NOMO-1 (cell line): ENCODE data around the gene ZNF230.

Experiments
- DNase-seq, 2 experiments: peaks; one replicate each; lab custom pipeline; 2025; ENCODE audit not compliant: unreplicated experiment in 2 of 2; lab: John Stamatoyannopoulos, UW

Gene ZNF230

GRCh38 chr19:44002566-44003460 is at the start of gene ZNF230:
Gene ZNF230 (plus strand): TSS chr19:44002957. CDS start chr19:44007079, 4,122 bp downstream.
- DNase-seq = peak; percentile 95 to 98

DNA sequence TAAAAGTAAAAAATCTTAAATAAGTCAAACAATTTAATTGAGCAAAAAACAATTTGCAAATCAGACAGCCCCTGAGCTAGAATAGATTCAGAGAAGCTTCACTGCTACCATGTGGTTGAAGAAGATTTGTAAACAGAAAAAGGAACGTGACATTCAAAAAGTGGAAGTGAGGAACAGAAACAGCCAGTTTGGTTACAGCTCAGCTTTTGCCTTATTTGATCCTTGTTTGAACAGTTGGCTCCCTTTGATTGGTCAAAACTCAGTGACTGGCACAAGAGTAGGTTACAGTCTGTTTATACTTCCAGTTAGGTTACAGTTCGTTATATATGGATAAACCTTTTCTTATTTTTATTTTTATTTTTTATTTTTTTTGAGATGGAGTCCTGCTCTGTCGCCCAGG is 45.9 kb upstream of the ZNF230 start:
- DNase-seq = peak in 1 of 2 experiments; percentile 5

DNA sequence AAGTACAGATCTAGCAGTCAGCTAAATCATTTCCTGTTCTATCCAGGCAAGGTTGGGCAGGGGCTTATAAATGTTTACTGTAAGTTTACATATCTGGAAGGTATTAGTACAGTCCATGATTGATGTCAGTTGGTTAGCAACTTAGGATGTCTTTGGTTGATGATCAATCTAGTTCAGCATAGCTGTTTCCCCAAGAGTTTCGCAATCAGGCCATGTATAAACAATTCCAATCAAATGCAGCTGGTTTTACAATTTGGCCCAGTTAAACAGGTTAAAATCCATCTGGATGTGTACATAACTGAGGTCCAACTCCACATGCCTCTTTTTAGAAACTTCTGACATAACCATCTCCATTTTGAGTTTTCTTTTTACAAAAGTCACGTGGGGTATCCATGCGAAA is 44.9 kb upstream of the ZNF230 start:
- no peak for DNase-seq

DNA sequence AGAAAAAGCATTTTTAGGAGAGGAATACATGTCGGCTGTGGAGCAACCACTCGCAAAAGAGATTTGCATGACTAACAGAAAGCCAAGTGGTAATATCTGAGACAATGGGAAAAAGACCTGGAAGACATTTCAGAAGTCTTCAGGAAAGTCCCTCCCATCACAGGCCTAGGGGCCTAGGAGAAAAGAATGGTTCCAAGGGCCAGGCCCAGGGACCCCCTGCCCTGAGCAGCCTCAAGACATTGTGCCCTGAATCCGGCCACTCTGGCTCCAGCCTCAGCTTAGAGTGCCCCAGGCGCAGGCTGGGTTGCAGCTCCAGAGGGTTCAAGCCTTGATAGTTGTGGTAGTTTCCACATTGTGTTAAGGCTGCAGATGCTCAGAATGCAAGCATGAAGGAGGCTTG is 42.3 kb upstream of the ZNF230 start:
- no peak for DNase-seq

DNA sequence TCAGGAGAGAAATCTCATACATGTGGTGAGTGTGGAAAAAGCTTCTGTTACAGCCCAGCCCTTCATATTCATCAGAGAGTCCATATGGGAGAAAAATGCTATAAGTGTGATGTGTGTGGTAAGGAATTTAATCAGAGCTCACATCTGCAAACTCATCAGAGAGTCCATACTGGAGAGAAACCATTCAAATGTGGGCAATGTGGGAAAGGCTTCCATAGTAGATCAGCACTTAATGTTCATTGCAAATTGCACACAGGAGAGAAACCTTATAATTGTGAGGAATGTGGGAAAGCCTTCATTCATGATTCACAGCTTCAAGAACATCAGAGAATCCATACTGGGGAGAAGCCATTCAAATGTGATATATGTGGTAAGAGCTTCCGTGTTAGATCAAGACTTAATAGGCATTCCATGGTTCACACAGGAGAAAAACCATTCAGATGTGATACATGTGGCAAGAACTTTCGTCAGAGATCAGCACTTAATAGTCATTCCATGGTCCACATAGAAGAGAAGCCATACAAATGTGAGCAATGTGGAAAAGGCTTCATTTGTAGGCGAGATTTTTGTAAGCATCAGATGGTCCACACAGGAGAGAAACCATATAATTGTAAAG is 36.6 kb upstream of the ZNF230 start:
- no peak for DNase-seq

GRCh38 chr19:43976732-43977131 is 26.0 kb upstream of the ZNF230 start:
- no peak for DNase-seq

DNA sequence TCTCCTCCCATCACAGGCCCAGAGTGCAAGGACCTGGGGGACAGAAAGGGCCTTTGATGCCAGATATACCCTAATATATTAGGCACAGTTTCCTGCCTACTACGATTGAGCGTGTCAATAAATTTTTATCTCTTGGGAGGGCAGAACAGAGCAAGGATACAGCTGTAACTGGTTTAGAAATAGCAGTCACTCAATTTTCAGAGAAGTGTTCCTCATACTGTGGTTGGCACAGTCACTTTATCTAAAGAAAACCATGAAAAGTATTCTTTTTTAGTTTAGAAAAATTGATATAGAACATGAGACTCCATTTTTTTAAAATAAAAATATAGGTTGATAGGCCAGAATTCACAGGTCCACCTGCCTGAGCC is 19.2 kb upstream of the ZNF230 start:
- no peak for DNase-seq

DNA sequence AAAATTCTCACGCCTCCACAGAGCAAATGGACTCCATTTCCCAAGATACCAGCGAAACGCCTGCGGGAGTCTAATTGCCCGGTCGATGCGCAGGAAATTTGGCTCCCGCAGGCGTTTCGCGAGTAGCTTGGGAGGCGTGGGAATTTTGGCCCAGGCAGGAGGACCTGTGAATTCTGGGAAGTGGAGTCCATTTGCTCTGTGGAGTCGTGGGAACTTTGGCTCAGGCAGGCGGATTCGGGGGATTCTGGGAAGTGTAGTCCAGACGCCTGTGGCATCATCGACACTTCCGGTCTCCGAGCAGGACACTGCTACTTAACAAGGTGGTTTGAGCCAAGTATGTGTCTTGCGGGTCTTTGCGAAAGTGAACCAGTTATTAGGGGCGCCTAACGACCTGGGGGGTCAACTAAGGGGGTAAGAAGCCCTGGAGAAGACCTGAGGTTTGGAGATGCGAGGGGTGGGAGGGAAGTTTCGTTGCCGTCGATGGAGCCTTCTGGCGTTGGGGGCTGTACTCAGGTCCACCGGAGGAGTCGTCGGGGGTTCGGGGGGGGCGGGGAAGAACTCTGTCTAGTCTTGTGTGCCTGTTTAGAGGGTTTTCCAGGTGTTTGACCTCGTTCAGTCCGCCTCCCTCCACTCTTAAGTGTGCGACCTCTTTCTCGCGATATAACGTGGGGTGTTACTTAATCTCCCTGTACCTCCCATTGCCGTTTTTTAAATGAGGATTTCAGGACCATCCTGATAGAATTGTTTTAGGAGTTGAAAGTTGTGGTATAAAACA is 18.7 kb upstream of the ZNF230 start, which contains the start of gene ZNF155:
Gene ZNF155 (plus strand): TSS at position 277 of the 775 bp plus-strand sequence. CDS start 4,356 bp downstream, outside the sequence.
- peak; percentile 71 to 76 for DNase-seq

GRCh38 chr19:43984687-43985000 is 18.1 kb upstream of the ZNF230 start:
- no peak for DNase-seq

- no peak for DNase-seq
These were observed 5.0 kb upstream of the ZNF230 start for GRCh38 chr19:43997631-43998290.

- no peak for DNase-seq
These were observed 568 bp upstream of the ZNF230 start for GRCh38 chr19:44002212-44002565.

DNA sequence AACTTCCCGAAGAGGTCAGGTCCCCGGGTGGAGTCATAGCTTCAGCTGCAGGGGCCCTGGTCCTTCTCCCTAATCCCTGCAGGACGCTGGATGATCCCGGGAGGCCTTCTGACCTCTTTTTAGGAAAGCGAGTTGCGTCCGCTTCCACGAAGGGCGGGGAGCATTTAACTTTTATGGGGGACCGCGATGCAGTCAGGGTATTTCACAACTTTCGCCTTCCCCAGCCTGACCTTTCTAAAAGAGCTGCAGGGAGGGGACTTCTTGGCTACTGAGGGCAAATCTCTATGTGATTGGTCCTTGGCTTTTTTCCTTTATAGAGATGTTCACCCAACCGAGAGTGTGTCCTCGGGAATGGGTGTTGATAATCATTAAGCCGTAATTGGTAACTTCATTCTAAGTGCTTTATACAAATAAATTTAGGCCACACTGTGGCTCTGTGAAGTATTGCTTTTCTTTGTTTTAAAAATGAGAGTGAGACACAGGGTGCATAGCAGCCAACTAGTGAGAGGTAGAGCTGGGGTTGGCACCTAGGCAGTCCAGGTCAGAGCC is 778 bp downstream of the ZNF230 start:
- DNase-seq = peak; percentile 14 to 71

GRCh38 chr19:44005973-44006372 is 3.2 kb downstream of the ZNF230 start:
- peak in 1 of 2 experiments; percentile 69 for DNase-seq

- no peak for DNase-seq
These were observed 4.7 kb downstream of the ZNF230 start for GRCh38 chr19:44007473-44007872.

DNA sequence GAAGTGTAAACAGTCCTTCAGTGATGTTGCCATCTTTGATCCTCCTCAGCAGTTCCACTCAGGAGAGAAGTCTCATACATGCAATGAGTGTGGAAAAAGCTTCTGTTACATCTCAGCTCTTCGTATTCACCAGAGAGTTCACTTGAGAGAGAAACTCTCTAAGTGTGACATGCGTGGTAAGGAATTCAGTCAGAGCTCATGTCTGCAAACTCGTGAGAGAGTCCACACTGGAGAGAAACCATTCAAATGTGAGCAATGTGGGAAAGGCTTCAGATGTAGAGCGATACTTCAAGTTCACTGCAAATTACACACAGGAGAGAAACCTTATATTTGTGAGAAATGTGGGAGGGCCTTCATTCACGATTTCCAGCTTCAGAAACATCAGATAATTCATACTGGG is 7.7 kb downstream of the ZNF230 start:
- DNase-seq = no peak

DNA sequence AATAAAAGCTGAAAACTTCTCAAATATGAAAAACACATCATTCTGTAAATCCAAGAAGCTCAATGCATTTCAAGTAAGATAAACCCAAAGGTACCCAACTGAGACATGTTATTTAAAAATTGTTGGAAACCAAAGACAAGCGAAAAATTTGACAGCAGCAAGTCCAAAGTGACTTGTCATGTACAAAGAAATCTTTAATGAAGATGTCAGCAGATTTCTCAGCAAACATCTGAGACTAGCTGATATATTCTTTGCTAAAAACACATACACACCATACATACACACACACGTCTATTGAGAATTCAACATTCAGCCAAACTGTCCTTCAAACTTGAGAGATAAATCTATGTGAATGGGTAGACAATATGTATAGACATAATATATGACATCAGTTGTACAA is 16.7 kb downstream of the ZNF230 start:
- no peak for DNase-seq

DNA sequence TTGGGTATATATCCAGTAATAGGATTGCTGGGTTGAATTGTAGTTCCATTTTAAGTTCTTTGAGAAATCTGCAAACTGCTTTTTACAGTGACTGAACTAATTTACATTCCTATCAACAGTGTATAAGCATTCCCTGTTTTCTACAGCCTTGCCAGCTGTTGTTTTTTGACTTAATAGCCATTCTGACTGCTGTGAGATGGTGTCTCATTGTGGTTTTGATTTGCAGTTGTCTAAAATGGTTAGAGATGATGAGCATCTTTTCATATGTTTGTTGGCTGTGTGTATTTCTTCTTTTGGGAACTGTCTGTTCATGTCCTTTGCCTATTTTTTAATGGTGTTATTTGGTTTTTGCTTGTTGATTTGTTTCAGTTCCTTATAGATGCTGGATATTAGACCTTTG is 18.5 kb downstream of the ZNF230 start:
- no peak for DNase-seq

DNA sequence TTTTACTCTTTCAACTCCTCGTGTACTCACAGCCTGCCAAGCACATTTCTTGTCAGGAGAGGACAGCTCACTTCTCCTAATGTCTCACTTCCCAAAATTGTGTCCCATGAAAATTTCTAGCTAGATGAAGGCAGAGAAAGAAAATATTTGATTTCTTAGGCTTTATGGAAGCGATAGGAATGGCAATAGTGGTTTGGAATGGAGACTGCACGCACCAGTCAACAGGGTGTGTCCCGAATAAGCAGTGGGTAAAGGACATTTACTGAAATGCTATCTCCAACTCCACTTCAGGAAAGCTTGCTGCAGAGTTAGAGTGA is 22.1 kb downstream of the ZNF230 start:
- DNase-seq = no peak

DNA sequence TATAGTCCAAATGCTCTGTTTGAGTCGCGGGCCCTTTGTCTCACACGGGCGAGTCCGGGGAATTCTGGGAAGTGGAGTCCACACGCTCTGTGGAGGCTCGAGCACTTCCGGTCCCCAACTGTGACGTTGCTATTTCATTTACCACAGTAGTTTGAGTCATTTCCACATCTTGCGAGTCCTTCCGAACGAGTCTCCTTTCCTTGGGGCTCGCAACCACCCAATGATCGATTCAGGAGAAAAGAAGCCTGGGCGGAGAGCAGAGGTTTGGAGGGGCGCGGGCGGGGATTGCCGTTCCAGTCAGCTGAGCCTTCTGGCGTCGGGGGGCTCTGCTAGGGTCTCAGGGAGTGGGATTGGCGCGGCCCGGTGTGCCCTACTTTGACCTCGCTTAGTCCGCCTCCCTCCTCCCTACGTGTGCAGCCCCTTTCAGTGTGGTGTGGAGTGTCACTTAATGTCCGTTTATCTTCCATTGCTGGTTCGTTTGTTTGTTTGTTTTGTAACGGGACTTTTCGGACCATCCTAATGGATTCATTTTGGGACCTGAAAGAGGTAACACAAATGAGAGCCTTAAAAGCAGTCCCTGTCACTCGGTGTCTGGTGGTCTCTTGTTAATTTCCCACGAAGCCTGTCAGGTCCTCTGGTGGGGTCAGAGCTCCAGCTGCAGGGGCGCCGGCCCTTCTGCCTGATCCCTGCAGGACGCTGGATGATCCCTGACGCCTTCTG is 22.6 kb downstream of the ZNF230 start, which contains the start of gene ZNF222:
Gene ZNF222 (plus strand): TSS at position 163 of the 720 bp plus-strand sequence. CDS start 58 bp downstream, at position 221.
- DNase-seq = peak; percentile 67 to 89

DNA sequence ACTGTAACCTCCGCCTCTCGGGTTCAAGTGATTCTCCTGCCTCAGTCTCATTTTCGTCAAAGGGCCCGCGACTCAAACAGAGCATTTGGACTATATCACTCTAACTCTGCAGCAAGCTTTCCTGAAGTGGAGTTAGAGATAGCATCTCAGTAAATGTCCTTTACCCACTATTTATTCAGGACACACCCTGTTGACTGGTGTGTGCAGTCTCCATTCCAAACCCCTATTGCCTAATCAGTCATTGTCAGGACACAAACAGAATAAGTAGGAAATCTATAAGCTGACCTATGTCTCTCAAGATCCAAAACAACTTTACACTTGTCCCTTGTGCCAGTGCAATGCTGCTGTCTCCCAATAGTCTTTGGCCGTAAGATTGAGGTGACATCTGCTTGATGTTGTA is 23.9 kb downstream of the ZNF230 start:
- no peak for DNase-seq
